Activated T-helper 17 cell treated with anti-CD3 and anti-CD28 coated beads, Interleukin-2, amount 50 U/mL, for 72 hours (primary cell): Measurements from ENCODE around the gene PPP4R3C. TPM values are rescaled to one million over a fixed set of nuclear protein-coding genes. Genes with fewer than 3 reads are reported as not detected.
"Not testable (repeated sequence)": the region's sequence is repeated elsewhere in the genome, so short reads cannot be mapped to it uniquely, and the experiment has no call there.

Experiments used
- ATAC-seq: fragments of 150-1000 bp; cut with Tn5 transposase; replicated peaks from 2 replicates; pipeline ENCODE4 v1.10.0; 2021; ENCODE audit warnings: mild to moderate bottlenecking, moderate library complexity
- H3K27ac Mint-ChIP-seq: one replicate; pipeline ENCODE4 v1.8.0; 2022; ENCODE audit warnings: mixed read lengths
- H3K27me3 Mint-ChIP-seq: one replicate; pipeline ENCODE4 v1.8.0; 2022; ENCODE audit warnings: mixed read lengths
- H3K36me3 Mint-ChIP-seq: one replicate; pipeline ENCODE4 v1.8.0; 2022; ENCODE audit warnings: low read depth, mild to moderate bottlenecking, mixed read lengths
- H3K4me1 Mint-ChIP-seq: one replicate; pipeline ENCODE4 v1.8.0; 2022; ENCODE audit warnings: mixed read lengths
- H3K4me3 Mint-ChIP-seq: one replicate; pipeline ENCODE4 v1.8.0; 2022; ENCODE audit warnings: mild to moderate bottlenecking, mixed read lengths
- H3K9me3 Mint-ChIP-seq: one replicate; pipeline ENCODE4 v1.8.0; 2022; ENCODE audit warnings: mixed read lengths
- total RNA-seq, 2 donors: library from RNA; stranded (reverse); gene quantifications; one replicate each; pipeline ENCODE4 v1.2.3, GENCODE V29; 2022

Gene PPP4R3C
- not detected for total RNA-seq

GRCh38 chrX:27463187-27463586, at the start of gene PPP4R3C:
Gene PPP4R3C (minus strand): TSS chrX:27463341. CDS start chrX:27463296, 45 bp downstream.
- Mint-ChIP-seq H3K27ac (no peak within 1 kb of the TSS), H3K36me3 (no peaks in the 10 kb centered on the region), H3K9me3 (peaks cover 6% of the 10 kb centered on the region), H3K27me3 (no peaks in the 10 kb centered on the region), H3K4me3 (no peak within 1 kb of the TSS), H3K4me1 (no peaks in the 10 kb centered on the region)
- no peak for ATAC-seq

GRCh38 chrX:27491397-27491796, 28.3 kb upstream of the PPP4R3C start:
- Mint-ChIP-seq H3K4me1 (no peaks in the 10 kb centered on the region), H3K4me3 (no peak overlapping the region), H3K27ac (no peak overlapping the region), H3K27me3 (no peaks in the 10 kb centered on the region), H3K36me3 (no peaks in the 10 kb centered on the region), H3K9me3 (no peaks in the 10 kb centered on the region)
- no peak for ATAC-seq

- Mint-ChIP-seq H3K36me3 (no peaks in the 10 kb centered on the region), H3K27me3 (no peaks in the 10 kb centered on the region), H3K4me3 (no peak overlapping the region), H3K4me1 (no peaks in the 10 kb centered on the region), H3K9me3 (peaks cover 6% of the 10 kb centered on the region), H3K27ac (no peak overlapping the region)
- no peak for ATAC-seq
These were observed 2.9 kb upstream of the PPP4R3C start for GRCh38 chrX:27466051-27466450.

GRCh38 chrX:27465036-27465435, 1.9 kb upstream of the PPP4R3C start:
- H3K36me3 Mint-ChIP-seq: no peaks in the 10 kb centered on the region
- H3K9me3 Mint-ChIP-seq: peaks cover 6% of the 10 kb centered on the region
- no peak for ATAC-seq
- no peaks in the 10 kb centered on the region for H3K27me3 Mint-ChIP-seq
- no peak overlapping the region for H3K4me3 Mint-ChIP-seq
- H3K27ac Mint-ChIP-seq: no peak overlapping the region
- H3K4me1 Mint-ChIP-seq: no peaks in the 10 kb centered on the region

GRCh38 chrX:27459129-27459528, 4.0 kb downstream of the PPP4R3C start:
- H3K4me3 Mint-ChIP-seq, H3K27me3 Mint-ChIP-seq, H3K27ac Mint-ChIP-seq, H3K4me1 Mint-ChIP-seq, H3K9me3 Mint-ChIP-seq, ATAC-seq, H3K36me3 Mint-ChIP-seq: not testable (repeated sequence)

- not testable (repeated sequence) for H3K4me3 Mint-ChIP-seq, ATAC-seq, H3K9me3 Mint-ChIP-seq, H3K4me1 Mint-ChIP-seq, H3K27ac Mint-ChIP-seq, H3K27me3 Mint-ChIP-seq, H3K36me3 Mint-ChIP-seq
These were observed 4.6 kb downstream of the PPP4R3C start for GRCh38 chrX:27458544-27458943.

GRCh38 chrX:27451324-27451723, 11.8 kb downstream of the PPP4R3C start:
- no peak for ATAC-seq
- H3K9me3 Mint-ChIP-seq: no peaks in the 10 kb centered on the region
- H3K27ac Mint-ChIP-seq: no peak overlapping the region
- no peaks in the 10 kb centered on the region for H3K4me1 Mint-ChIP-seq
- no peaks in the 10 kb centered on the region for H3K36me3 Mint-ChIP-seq
- H3K4me3 Mint-ChIP-seq: no peak overlapping the region
- no peaks in the 10 kb centered on the region for H3K27me3 Mint-ChIP-seq

GRCh38 chrX:27446423-27446822, 16.7 kb downstream of the PPP4R3C start:
- Mint-ChIP-seq H3K36me3 (no peaks in the 10 kb centered on the region), H3K4me3 (no peak overlapping the region), H3K27ac (no peak overlapping the region), H3K4me1 (no peaks in the 10 kb centered on the region), H3K27me3 (no peaks in the 10 kb centered on the region), H3K9me3 (no peaks in the 10 kb centered on the region)
- ATAC-seq: no peak

- Mint-ChIP-seq H3K27me3 (no peaks in the 10 kb centered on the region), H3K4me1 (no peaks in the 10 kb centered on the region), H3K27ac (no peak overlapping the region), H3K4me3 (no peak overlapping the region), H3K36me3 (no peaks in the 10 kb centered on the region), H3K9me3 (no peaks in the 10 kb centered on the region)
- no peak for ATAC-seq
These were observed 17.7 kb downstream of the PPP4R3C start for GRCh38 chrX:27445438-27445837.

GRCh38 chrX:27444093-27444908, 18.8 kb downstream of the PPP4R3C start:
- H3K9me3 Mint-ChIP-seq: no peaks in the 10 kb centered on the region
- no peaks in the 10 kb centered on the region for H3K4me1 Mint-ChIP-seq
- no peak overlapping the region for H3K4me3 Mint-ChIP-seq
- H3K36me3 Mint-ChIP-seq: no peaks in the 10 kb centered on the region
- no peaks in the 10 kb centered on the region for H3K27me3 Mint-ChIP-seq
- H3K27ac Mint-ChIP-seq: no peak overlapping the region
- ATAC-seq: peak; percentile 21

GRCh38 chrX:27442392-27442791, 20.7 kb downstream of the PPP4R3C start:
- ATAC-seq, H3K36me3 Mint-ChIP-seq: not testable (repeated sequence)

GRCh38 chrX:27439771-27440170, 23.4 kb downstream of the PPP4R3C start:
- no peak overlapping the region for H3K4me3 Mint-ChIP-seq
- H3K27me3 Mint-ChIP-seq: no peaks in the 10 kb centered on the region
- no peaks in the 10 kb centered on the region for H3K4me1 Mint-ChIP-seq
- no peak for ATAC-seq
- no peaks in the 10 kb centered on the region for H3K36me3 Mint-ChIP-seq
- no peak overlapping the region for H3K27ac Mint-ChIP-seq
- H3K9me3 Mint-ChIP-seq: peaks cover 4% of the 10 kb centered on the region

More at GRCh38 chrX:27442392-27442791, 20.7 kb downstream of the PPP4R3C start:
- H3K4me1 Mint-ChIP-seq, H3K27me3 Mint-ChIP-seq, H3K27ac Mint-ChIP-seq, H3K9me3 Mint-ChIP-seq, H3K4me3 Mint-ChIP-seq: not testable (repeated sequence)

GRCh38 chrX:27438937-27439336, 24.2 kb downstream of the PPP4R3C start:
- H3K27ac Mint-ChIP-seq: no peak overlapping the region
- H3K4me3 Mint-ChIP-seq: no peak overlapping the region
- H3K4me1 Mint-ChIP-seq: no peaks in the 10 kb centered on the region
- H3K9me3 Mint-ChIP-seq: peaks cover 4% of the 10 kb centered on the region
- no peaks in the 10 kb centered on the region for H3K27me3 Mint-ChIP-seq
- no peak for ATAC-seq
- no peaks in the 10 kb centered on the region for H3K36me3 Mint-ChIP-seq

- Mint-ChIP-seq H3K27me3 (no peaks in the 10 kb centered on the region), H3K4me3 (no peak overlapping the region), H3K27ac (no peak overlapping the region), H3K4me1 (no peaks in the 10 kb centered on the region), H3K9me3 (peaks cover 4% of the 10 kb centered on the region), H3K36me3 (no peaks in the 10 kb centered on the region)
- no peak for ATAC-seq
These were observed 28.1 kb downstream of the PPP4R3C start for GRCh38 chrX:27435031-27435430.
